SW480 (cell line): Measurements from ENCODE around the gene IFITM10.

Experiments used
- DNase-seq: peaks from one replicate; pipeline ENCODE4 v3.0.0-alpha.2; 2016; ENCODE audit warnings: low spot score

The IFITM10 gene

DNA sequence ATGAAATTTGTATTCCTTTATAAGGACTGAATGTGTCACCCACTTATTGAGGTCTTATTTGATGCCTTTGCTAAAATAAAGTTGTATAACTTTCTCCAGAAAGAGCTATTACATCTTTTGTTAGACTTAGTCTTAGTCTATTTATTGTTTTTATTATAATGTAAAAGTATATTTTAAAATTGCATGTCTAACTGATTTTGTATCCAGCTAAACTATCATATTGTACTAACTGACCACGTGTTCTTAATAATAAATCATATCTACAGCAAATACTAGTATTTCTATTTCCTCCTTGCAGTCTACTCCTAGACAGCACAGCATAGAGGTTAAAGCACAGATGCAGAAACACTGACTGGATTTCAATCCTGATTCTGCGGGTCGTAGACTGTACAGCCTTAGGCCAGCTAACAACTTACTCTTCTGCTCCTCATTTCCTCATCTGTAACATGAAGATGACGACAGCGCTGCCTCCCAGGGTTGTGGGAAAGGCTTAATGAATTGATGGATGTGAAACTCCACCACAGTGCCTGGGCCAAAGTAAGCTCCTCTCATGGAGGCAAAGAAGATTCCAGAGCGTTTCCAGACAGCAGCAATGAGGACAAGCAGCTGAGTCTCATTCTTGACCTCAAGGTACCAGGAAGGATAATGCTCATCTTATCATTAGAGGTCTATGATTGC is 13.2 kb downstream of the IFITM10 start:
- DNase-seq: no peak

DNA sequence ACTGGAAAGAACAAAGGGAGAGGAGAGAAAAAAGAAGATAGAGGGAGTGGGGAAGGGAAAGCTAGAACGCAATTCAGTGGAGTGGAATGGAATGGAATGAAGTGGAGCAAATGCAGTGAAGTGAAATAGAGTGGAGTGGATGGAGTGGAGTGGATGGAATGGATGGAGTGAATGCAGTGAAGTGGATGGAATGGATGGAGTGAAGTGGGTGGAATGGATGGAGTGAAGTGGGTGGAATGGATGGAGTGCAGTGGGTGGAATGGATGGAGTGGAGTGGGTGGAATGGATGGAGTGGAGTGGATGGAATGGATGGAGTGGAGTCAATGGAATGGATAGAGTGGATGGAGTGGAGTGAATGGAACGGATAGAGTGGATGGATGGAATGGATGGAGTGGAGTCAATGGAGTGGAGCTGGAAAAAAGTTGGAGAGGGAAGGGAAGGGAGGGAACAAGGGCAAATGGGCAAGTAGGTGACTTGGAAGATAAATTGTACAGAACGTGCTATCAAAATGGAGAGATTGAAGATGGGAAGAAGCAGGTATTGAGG is 13.9 kb downstream of the IFITM10 start:
- DNase-seq: no peak

- no peak for DNase-seq
These were observed 15.1 kb downstream of the IFITM10 start for GRCh38 chr11:1735271-1735670.

DNA sequence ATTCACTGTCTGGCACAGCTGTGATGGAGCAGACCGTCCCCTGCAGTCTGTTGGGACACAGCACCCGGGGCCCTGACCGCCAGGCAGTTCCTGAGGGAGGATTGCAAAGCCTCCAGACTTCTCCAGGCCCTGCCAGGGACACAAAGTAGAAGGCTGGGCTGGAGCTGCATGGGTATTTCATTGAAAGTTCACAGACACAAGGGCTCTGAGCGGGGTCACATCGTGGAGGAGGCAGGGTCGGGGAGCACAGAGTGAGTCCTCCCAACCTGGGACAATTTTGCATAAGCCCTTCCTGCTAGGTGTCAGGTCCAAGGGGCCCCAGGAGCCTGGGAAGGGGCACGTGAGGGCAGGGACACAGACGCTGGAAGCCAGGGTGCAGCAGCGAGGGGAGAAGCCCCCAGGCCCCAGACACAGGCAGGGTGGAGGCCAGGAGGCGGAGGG is 15.7 kb downstream of the IFITM10 start:
- DNase-seq: no peak

DNA sequence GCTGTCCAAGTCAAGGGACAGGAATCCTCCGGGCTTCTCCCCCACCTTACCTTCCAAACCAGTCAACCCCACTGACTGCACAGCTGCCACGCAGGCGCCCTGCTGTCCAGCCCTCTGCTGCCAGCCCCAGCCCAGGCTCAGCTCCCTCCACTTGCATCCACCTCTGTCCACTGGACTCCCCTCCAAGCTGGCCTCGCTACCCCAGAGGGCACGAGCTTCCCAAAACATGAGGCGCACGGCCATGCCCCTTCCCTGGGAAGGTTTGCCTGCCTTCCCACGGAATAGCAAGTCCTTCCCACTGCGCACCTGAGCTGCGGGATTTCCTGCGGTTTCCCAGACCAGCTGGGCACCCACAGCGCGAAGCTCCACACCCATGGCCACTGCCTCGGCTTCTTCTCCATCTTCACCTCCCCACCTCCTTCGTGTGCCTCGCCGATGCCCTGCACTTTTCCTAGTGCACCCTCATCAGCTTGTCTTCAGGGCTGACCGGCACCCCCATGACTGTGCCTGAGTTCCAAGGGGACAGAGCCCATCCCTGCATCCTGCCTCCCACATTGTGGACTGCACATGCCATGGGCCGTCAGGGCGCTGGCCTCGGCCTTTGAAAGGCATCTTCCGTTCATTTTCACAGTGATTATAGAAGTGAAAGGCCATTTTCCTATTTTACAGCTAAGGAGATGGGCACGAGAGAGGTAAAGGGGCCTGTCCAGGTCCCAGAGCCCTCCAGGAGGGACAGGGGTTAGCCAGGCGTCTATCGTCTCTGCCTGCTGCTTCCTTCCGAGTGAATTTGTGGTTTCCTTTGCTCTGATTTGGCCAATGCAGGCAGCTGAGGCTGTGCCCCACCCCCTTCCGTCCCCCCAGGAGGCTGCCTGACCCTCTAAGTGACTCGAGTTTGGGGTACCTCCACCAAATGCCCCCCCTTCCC is 16.4 kb downstream of the IFITM10 start:
- no peak for DNase-seq

GRCh38 chr11:1733009-1733715 is 17.2 kb downstream of the IFITM10 start:
- no peak for DNase-seq

DNA sequence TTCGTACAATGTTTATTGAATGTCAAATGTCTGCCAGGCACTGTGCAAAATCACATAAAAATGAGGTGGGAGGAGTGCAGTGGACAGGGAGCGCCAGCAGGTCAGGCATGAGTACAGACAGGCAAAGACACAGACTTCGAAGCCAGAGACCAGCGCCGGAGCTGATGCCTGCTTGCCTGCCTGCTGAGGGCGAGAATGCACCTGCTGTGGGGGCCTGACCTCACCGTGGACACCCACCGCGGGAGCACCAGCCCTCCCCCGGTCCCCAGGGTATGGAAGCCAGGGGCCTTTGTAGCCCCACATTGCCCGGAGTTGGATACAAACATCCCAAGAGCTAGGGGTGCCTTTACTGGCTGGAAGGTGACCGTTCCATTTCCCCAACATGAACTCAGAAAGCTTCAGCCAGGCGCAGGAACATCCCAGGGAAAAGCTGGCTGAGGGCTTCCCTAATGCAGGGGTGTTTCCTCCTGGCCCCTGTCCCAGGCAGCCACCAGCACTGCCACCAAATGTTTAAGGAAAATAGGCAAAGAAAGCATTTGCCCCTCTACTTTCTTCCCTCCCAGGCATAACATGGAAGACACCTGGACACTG is 17.9 kb downstream of the IFITM10 start:
- no peak for DNase-seq

DNA sequence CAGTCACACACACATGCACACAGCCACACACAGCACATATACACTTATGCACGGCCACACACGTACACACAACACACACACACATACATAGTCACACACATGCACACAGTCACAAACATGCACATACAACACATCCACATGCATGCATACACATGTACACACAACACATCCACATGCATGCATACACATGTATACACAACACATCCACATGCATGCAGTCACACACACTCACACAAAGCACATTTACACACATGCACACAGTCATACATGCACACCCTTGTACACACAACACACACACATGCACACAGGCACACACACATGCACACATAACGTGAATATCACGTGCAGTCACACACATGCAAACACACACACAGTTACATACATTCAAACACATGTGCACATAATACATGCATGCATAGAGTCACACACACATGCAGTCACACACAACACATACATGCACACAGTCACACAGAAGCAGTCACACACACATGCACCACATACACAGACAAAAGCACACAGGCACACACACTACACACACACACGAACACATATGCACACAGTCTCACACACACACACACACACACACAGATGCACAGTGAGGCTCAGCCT is 18.8 kb downstream of the IFITM10 start:
- no peak for DNase-seq

GRCh38 chr11:1730059-1730629 is 20.3 kb downstream of the IFITM10 start:
- no peak for DNase-seq

- no peak for DNase-seq
These were observed 20.7 kb downstream of the IFITM10 start for GRCh38 chr11:1729692-1730011.

GRCh38 chr11:1728931-1729691 is 21.3 kb downstream of the IFITM10 start:
- no peak for DNase-seq

DNA sequence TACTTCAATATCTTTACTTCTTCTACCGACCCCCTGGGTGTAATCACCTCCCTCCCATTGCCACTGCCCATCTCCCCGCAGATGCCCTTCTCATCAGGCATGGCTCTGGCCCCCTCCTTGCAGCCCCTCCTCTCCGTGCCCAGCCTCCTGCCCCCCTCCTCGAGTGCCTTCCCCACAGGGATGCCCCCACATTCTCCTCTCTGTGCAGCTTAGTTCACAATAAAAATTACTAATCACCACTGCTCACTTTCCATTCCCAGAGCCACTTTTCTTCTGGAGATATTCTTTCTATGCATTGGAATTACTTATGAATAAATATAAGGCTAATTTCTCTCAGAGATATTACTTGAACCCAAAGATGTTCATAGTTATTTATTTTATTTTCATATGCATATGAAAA is 22.1 kb downstream of the IFITM10 start:
- DNase-seq: no peak

DNA sequence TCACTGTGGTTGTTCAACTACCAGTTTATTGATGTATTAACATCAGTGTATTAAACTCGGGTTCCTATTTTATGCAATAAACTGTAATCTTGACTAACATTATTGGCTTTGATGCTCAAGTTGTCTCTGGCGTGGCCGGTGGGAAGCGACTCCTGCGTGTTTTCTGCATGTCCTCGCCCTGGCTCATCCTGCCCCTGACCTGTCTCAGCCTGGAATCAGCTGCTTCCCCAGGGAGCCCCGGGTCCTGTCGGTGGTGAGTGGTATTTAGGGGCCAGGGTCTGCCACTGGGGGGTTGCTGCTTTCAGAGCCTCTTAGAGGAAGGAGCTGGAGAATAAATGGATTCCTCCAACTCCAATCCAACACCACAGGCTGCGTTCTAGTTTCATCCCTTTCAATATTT is 22.5 kb downstream of the IFITM10 start:
- DNase-seq: no peak

GRCh38 chr11:1727096-1727690 is 23.2 kb downstream of the IFITM10 start:
- DNase-seq: no peak

DNA sequence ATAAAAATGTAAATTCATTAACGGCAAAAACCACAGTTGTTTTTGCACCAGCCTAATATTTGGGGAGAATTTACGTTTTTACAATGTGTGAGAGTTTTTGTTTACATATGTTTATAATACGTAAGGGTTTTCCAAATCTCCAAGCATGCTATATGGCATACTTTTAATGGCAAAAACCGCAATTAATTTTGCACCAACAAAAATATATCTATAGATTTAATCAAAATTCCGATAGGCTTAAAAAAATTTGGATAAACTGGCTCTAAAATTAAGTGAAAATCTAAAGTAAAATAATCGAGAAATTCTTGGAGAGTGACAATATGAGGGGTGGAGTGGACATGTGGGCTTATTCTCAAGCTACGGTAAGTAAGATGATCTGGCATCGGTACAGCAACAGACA is 30.6 kb downstream of the IFITM10 start:
- DNase-seq: no peak

GRCh38 chr11:1718326-1718725 is 32.1 kb downstream of the IFITM10 start:
- DNase-seq: no peak

- no peak for DNase-seq
These were observed 32.6 kb downstream of the IFITM10 start for GRCh38 chr11:1717745-1718144.

DNA sequence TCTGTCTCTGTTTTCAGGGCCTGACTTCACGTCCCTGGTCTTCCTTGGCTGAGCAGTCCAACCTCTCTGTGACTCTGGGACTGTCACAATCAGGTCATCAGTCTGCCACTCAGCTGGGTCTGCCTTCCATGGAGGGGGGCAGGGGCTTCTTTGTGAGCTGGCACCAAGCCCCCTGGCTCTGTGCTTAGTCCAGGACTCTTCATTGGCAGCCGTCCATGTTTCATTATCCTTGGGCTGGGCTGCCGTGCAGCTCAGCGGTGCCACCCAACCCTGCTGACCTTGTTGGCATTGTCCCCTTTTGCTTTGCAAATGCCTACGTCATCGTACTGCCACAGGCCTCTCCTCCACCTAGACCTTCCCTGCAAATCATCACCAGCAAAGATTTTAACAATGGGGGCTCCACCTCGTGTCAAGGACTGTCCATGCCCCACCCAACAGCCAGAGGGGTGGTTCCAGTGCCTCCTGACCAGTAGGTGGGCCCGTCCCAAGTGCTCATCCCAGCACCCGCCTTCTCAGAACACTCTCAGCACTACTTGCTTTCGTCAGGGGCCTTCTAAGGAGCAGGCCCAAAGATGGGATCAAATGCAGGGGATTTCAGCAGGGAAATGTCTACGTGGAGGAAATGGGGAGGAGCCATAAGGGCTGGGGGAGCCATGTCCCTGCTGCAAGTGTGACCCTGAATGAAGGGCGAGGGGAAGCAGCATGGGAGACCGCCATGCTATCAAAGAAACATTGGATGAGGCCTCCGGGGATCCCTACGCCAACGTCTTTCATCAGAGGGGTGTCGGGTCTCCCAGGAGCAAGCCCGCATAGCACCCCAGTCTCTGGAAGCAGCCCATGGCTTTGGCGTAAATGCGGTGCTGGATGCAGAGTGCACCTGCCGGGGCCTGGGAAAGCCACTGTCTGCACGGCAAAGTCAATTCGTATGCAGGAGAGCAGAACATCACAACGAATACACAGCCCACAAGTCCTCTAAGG is 35.2 kb downstream of the IFITM10 start:
- no peak for DNase-seq

DNA sequence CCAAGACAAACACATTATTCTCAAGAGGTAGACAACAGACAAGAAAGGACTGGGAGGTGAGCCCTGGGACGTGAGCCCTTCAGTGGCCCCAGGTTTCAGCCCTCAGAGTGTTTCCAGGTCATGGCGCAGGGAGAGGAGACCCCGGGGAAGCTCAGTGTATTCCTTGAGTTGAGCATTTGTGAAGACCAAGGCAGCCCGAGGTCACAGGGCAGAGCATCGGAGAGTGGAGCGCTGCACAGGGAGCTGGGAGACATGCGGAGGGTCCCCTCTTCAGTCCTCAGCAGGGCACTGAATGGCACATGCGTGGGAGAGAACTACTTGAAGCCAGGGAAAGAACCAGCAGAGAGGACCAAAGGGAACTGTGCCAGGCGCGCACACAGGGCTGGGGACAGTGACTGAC is 41.7 kb downstream of the IFITM10 start:
- no peak for DNase-seq
